SJCRH30 (cell line): ENCODE measurements around the gene RRBP1. TPM values are rescaled to one million over a fixed set of nuclear protein-coding genes. Genes with fewer than 3 reads are reported as not detected.

Experiments used
- DNase-seq, 2 experiments: peaks; one replicate each; pipeline ENCODE4 v3.0.0-alpha.2; 2015 to 2020
- H3K27ac ChIP-seq: fragments of 250-450 bp; sonication (Bioruptor Pico); 2 replicates; pipeline ENCODE4 v1.5.1; 2020; ENCODE audit warnings: mild to moderate bottlenecking, moderate library complexity
- H3K27me3 ChIP-seq: fragments of 250-450 bp; sonication (Bioruptor Pico); 2 replicates; pipeline ENCODE4 v1.5.1; 2020; ENCODE audit warnings: mild to moderate bottlenecking, moderate library complexity
- H3K36me3 ChIP-seq: fragments of 250-450 bp; sonication (Bioruptor Pico); 2 replicates; pipeline ENCODE4 v1.5.1; 2020; ENCODE audit warnings: mild to moderate bottlenecking, moderate library complexity
- H3K4me1 ChIP-seq: fragments of 250-450 bp; sonication (Bioruptor Pico); 2 replicates; pipeline ENCODE4 v1.5.1; 2020; ENCODE audit warnings: mild to moderate bottlenecking, moderate library complexity
- H3K4me3 ChIP-seq: fragments of 250-450 bp; sonication (Bioruptor Pico); 2 replicates; pipeline ENCODE4 v1.5.1; 2020; ENCODE audit warnings: mild to moderate bottlenecking, moderate library complexity
- H3K9me3 ChIP-seq: fragments of 250-450 bp; sonication (Bioruptor Pico); replicated peaks from 2 replicates; pipeline ENCODE4 v1.5.1; 2020; ENCODE audit warnings: mild to moderate bottlenecking, moderate library complexity
- total RNA-seq: library from RNA; depleted of rRNA; stranded (reverse); fragments of >200 nt; shearing (Covaris generic); gene quantifications from 2 replicates; pipeline ENCODE4 v1.2.3, GENCODE V29; 2014

The RRBP1 gene
- total RNA-seq, 1 experiment from 2014 or later = 43.7 TPM

GRCh38 chr20:17697171-17697570, 15.1 kb upstream of the RRBP1 start:
- no peak overlapping the region for H3K27ac ChIP-seq
- H3K27me3 ChIP-seq = peaks cover 10% of the 10 kb centered on the region; the same call in 1 of the 2 replicates
- H3K4me1 ChIP-seq = no peaks in the 10 kb centered on the region
- no peaks in the 10 kb centered on the region for H3K36me3 ChIP-seq
- DNase-seq = no peak
- peaks cover 5% of the 10 kb centered on the region; the same call in 1 of the 2 replicates for H3K9me3 ChIP-seq
- no peak overlapping the region for H3K4me3 ChIP-seq

DNA sequence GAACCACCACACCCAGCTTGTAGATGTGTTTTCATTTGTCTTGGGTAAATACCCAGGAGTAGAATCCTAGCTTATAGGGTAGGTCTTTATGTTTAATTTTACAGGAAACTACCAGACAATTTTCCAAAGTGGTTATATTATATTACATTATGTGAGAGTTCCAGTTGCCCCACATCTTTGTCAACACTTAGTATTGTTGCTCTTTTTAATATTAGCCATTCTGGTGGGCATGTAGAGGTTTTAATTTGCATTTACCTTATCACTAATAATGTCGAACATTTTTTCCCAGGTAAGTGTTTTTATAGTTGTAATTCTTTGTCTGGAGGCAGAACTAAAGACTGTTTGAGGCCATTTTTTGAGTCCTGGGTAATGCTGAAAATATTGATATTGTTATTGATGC, 14.2 kb upstream of the RRBP1 start:
- no peak for DNase-seq
- no peaks in the 10 kb centered on the region for H3K4me1 ChIP-seq
- H3K27me3 ChIP-seq = peaks cover 5% of the 10 kb centered on the region; the same call in 1 of the 2 replicates
- peaks cover 5% of the 10 kb centered on the region; the same call in 1 of the 2 replicates for H3K9me3 ChIP-seq
- no peaks in the 10 kb centered on the region for H3K36me3 ChIP-seq
- H3K4me3 ChIP-seq = no peak overlapping the region
- no peak overlapping the region for H3K27ac ChIP-seq

- no peak for DNase-seq
- Histone ChIP-seq H3K27ac (no peak overlapping the region), H3K27me3 (no peaks in the 10 kb centered on the region; the same call in 1 of the 2 replicates), H3K9me3 (peaks cover 5% of the 10 kb centered on the region; the same call in 1 of the 2 replicates), H3K4me1 (no peaks in the 10 kb centered on the region), H3K36me3 (no peaks in the 10 kb centered on the region), H3K4me3 (no peak overlapping the region)
These were observed 12.7 kb upstream of the RRBP1 start for GRCh38 chr20:17694767-17695166.

DNA sequence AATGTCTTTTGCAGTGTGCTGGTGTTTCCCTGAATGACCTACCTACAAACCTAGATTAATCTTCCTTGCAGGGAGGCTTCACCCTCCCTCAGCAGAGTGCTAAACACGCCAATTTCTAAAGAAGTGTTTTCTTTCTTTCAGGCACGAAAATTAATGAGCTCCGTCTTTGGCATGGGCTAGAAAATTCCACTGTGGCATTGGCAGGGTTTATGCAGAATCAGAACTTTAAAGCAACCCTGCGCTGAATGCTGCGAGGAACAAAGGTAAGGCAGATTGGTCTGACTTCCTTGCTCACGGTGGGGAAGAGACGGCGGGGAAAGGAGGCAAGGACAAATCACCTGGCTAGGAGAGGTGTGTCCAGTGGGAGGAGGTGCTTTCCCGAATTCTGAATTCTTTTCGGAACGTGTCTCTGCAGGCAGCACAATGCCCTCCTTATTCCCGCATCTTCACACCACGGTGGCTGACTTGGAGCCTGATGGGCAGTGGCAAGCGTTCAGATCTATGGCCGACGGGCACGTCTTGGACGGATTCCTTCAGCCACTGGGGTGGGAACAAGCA, 11.5 kb upstream of the RRBP1 start:
- Histone ChIP-seq H3K27ac (no peak overlapping the region), H3K27me3 (no peaks in the 10 kb centered on the region), H3K4me1 (no peaks in the 10 kb centered on the region), H3K4me3 (no peak overlapping the region), H3K36me3 (no peaks in the 10 kb centered on the region), H3K9me3 (peaks cover 5% of the 10 kb centered on the region; the same call in 1 of the 2 replicates)
- no peak for DNase-seq

DNA sequence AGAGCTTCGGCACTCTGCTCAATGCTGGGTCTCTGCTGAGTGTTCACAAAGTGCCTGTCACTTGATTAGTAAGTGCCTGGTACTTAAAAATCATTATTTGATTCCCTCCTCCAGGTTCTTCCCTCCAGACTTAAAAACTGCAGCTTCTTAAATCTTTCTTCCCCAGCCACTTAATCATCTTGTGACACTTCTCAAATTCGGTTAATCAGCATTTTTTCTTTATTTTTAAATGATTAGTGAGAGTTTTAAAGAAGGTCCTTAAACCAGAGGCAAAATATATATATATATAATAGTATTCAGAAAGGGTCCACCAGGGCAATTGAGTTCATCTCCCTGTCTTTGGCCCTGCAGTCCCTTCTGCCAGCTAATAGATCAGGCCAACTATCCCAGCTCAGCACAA, 9.7 kb upstream of the RRBP1 start:
- no peaks in the 10 kb centered on the region for H3K4me1 ChIP-seq
- no peaks in the 10 kb centered on the region for H3K27me3 ChIP-seq
- peaks cover 5% of the 10 kb centered on the region; the same call in 1 of the 2 replicates for H3K9me3 ChIP-seq
- DNase-seq = no peak
- no peak overlapping the region for H3K4me3 ChIP-seq
- H3K27ac ChIP-seq = no peak overlapping the region
- H3K36me3 ChIP-seq = no peaks in the 10 kb centered on the region

DNA sequence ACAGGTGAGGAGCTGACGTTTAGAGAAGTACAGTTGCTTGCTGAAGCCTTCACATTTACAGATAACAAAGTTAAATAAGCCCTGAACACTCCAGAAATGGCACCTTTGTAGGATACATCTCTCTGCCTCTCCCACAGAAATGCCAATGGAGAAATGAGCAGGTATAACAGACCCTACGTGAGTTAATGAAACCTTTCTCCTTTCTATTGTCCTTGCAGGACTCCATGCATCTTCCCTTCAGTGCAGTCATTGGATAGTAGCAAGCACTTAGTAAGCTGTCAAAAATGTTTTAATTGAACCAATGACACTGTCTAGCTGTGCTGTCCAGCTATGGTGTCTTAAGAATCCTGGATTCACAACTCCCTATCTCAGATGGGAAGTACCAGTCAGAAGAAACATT, 8.1 kb upstream of the RRBP1 start:
- Histone ChIP-seq H3K4me3 (no peak overlapping the region), H3K27me3 (no peaks in the 10 kb centered on the region), H3K4me1 (no peaks in the 10 kb centered on the region), H3K9me3 (no peaks in the 10 kb centered on the region), H3K36me3 (no peaks in the 10 kb centered on the region), H3K27ac (no peak overlapping the region)
- no peak for DNase-seq

DNA sequence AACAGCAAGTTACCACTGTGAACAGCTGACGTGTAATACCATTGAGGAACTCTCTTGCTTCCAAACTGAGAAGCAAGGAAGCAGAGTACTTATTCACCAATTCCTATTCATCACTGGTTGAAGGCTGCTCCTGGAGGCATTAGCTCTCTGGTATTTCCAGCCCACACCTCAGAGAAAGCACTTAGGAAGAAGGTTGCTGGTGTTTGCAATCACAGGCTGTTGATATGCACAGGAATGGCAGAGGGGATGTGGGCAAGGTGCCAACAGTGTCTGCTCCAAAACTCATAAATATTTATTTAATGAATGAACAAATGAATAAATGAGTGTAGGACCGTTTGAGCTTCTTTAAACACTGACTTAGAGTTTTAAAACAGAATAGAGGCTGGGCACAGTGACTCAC, 6.9 kb upstream of the RRBP1 start:
- Histone ChIP-seq H3K4me1 (no peaks in the 10 kb centered on the region), H3K4me3 (no peak overlapping the region), H3K36me3 (no peaks in the 10 kb centered on the region), H3K27ac (no peak overlapping the region), H3K27me3 (peaks cover 4% of the 10 kb centered on the region; the same call in 1 of the 2 replicates), H3K9me3 (no peaks in the 10 kb centered on the region)
- no peak for DNase-seq

DNA sequence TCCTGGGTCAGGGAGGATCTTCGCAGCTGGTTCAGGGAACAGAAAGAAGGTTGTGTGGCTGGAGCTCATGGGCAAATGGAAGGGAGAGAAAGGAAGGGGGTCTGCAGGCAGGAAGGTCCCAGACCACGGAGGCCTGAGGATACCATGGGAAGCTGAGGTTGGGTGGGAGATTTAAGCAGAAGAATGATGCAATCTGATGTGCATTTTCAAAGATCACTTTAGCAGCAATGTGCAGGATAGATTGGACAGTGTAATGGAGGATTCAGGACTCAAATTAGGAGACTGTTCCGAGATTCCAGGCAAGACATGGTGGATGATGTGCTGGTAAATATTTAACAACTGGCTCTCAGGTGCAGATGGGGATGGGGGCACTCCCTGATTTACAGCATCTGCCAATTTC, 5.8 kb upstream of the RRBP1 start:
- H3K9me3 ChIP-seq = no peaks in the 10 kb centered on the region
- H3K36me3 ChIP-seq = no peaks in the 10 kb centered on the region
- DNase-seq = no peak
- peaks cover 4% of the 10 kb centered on the region; the same call in 1 of the 2 replicates for H3K27me3 ChIP-seq
- no peak overlapping the region for H3K27ac ChIP-seq
- no peak overlapping the region for H3K4me3 ChIP-seq
- no peaks in the 10 kb centered on the region for H3K4me1 ChIP-seq

- no peak overlapping the region for H3K27ac ChIP-seq
- H3K4me3 ChIP-seq = no peak overlapping the region
- H3K9me3 ChIP-seq = no peaks in the 10 kb centered on the region
- H3K36me3 ChIP-seq = no peaks in the 10 kb centered on the region
- H3K4me1 ChIP-seq = peaks cover 5% of the 10 kb centered on the region; the same call in 1 of the 2 replicates
- DNase-seq = no peak
- peaks cover 4% of the 10 kb centered on the region; the same call in 1 of the 2 replicates for H3K27me3 ChIP-seq
These were observed 3.1 kb upstream of the RRBP1 start for GRCh38 chr20:17685168-17685567.

GRCh38 chr20:17684077-17684888, 2.2 kb upstream of the RRBP1 start:
- no peak for DNase-seq
- H3K4me3 ChIP-seq = no peak overlapping the region
- H3K4me1 ChIP-seq = peaks cover 10% of the 10 kb centered on the region; the same call in 1 of the 2 replicates
- H3K27ac ChIP-seq = no peak overlapping the region
- H3K36me3 ChIP-seq = 0 out of 2 replicates have a peak, but pooled peaks cover 3% of the 10 kb centered on the region
- H3K27me3 ChIP-seq = peaks cover 4% of the 10 kb centered on the region; the same call in 1 of the 2 replicates
- H3K9me3 ChIP-seq = no peaks in the 10 kb centered on the region

- Histone ChIP-seq H3K9me3 (no peaks in the 10 kb centered on the region), H3K27me3 (peaks cover 4% of the 10 kb centered on the region; the same call in 1 of the 2 replicates), H3K4me1 (peaks cover 10% of the 10 kb centered on the region; the same call in 1 of the 2 replicates), H3K27ac (no peak overlapping the region), H3K4me3 (no peak overlapping the region), H3K36me3 (0 out of 2 replicates have a peak, but pooled peaks cover 3% of the 10 kb centered on the region)
- DNase-seq = no peak
These were observed 1.4 kb upstream of the RRBP1 start for GRCh38 chr20:17683218-17684076.

GRCh38 chr20:17682889-17683198, 802 bp upstream of the RRBP1 start:
- Histone ChIP-seq H3K36me3 (peaks cover 5% of the 10 kb centered on the region; the same call in 1 of the 2 replicates), H3K27me3 (peaks cover 4% of the 10 kb centered on the region; the same call in 1 of the 2 replicates), H3K9me3 (no peaks in the 10 kb centered on the region), H3K27ac (peak overlapping the region; percentile 8; the same call in 1 of the 2 replicates), H3K4me3 (peak overlapping the region; percentile 69), H3K4me1 (peaks cover 10% of the 10 kb centered on the region; the same call in 1 of the 2 replicates)
- peak in 1 of 2 experiments; percentile 9 for DNase-seq

- H3K27me3 ChIP-seq = peaks cover 4% of the 10 kb centered on the region; the same call in 1 of the 2 replicates
- DNase-seq = no peak
- H3K4me1 ChIP-seq = peaks cover 10% of the 10 kb centered on the region; the same call in 1 of the 2 replicates
These were observed 328 bp downstream of the RRBP1 start for GRCh38 chr20:17681726-17682102.

More at GRCh38 chr20:17681726-17682102, 328 bp downstream of the RRBP1 start:
- Histone ChIP-seq H3K4me3 (peak overlapping the region; percentile 69), H3K36me3 (peaks cover 6% of the 10 kb centered on the region), H3K27ac (no peak overlapping the region; the same call in 1 of the 2 replicates), H3K9me3 (no peaks in the 10 kb centered on the region)
